Measurements from ENCODE around the gene WASF2.
A peak's percentile ranks its signal among the peaks of the same experiment; 100 is the strongest.

WASF2 gene

GRCh38 chr1:27492796-27493195 lies 2.8 kb upstream of the WASF2 start:
- H3K36me3 ChIP-seq = no peaks in the 10 kb centered on the region
- no peak overlapping the region for H3K27ac ChIP-seq
- no peaks in the 10 kb centered on the region for H3K9me3 ChIP-seq
- peaks cover 16 to 19% of the 10 kb centered on the region in 2 experiments for H3K4me1 ChIP-seq (ENCODE audit: control insufficient read depth in 1 of 2, insufficient read depth in 1 of 2, low read depth in 1 of 2, low read length in 1 of 2)
- no peak overlapping the region for H3K4me3 ChIP-seq (ENCODE audit: low read depth in 1 of 2, low read length in 1 of 2)
- H3K27me3 ChIP-seq = peaks cover 7% of the 10 kb centered on the region
- no peak for TF ChIP-seq CTCF (IDR thresholded peaks at IDR 0.05)

GRCh38 chr1:27491748-27492700 lies 2.1 kb upstream of the WASF2 start:
- Histone ChIP-seq H3K9me3 (no peaks in the 10 kb centered on the region), H3K4me3 (ENCODE audit: low read depth in 1 of 2, low read length in 1 of 2) (no peak overlapping the region), H3K4me1 (ENCODE audit: control insufficient read depth in 1 of 2, insufficient read depth in 1 of 2, low read depth in 1 of 2, low read length in 1 of 2) (peaks cover 20 to 22% of the 10 kb centered on the region in 2 experiments), H3K27me3 (peaks cover 3% of the 10 kb centered on the region), H3K27ac (no peak overlapping the region), H3K36me3 (no peaks in the 10 kb centered on the region)
- no peak for TF ChIP-seq CTCF (IDR thresholded peaks at IDR 0.05)

DNA sequence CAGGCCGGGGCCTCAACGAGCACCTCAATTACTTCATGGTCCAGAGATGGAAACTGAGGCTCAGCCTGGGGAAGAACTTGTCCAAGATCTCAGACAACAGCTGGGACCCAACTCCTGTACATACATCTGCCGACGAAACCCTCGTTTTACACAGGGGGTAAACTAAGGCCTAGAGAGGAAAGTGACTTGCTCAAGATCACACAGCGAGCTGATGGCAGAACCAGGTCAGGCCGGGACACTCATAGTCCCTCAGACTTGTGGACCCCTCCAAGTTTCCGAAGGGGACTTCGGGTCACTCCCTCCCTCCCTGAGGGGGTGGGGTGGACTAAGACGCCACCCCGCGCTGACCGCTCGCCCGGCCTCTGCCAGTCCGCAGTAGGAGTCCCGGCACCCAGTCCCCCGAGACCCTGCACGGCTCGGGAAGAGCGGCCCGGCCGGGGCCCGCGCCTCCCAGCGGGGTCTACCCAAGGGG lies 430 bp downstream of the WASF2 start:
- H3K9me3 ChIP-seq = no peaks in the 10 kb centered on the region
- peak overlapping the region; percentile 94 for H3K27ac ChIP-seq
- peak overlapping the region; percentile 95 to 100 for H3K4me3 ChIP-seq (ENCODE audit: low read depth in 1 of 2, low read length in 1 of 2)
- peaks cover 30 to 42% of the 10 kb centered on the region in 2 experiments for H3K4me1 ChIP-seq (ENCODE audit: control insufficient read depth in 1 of 2, insufficient read depth in 1 of 2, low read depth in 1 of 2, low read length in 1 of 2)
- H3K36me3 ChIP-seq = no peaks in the 10 kb centered on the region
- no peak for TF ChIP-seq CTCF (IDR thresholded peaks at IDR 0.05)
- H3K27me3 ChIP-seq = no peaks in the 10 kb centered on the region

GRCh38 chr1:27487966-27488884 lies 1.7 kb downstream of the WASF2 start:
- Histone ChIP-seq H3K4me1 (ENCODE audit: control insufficient read depth in 1 of 2, insufficient read depth in 1 of 2, low read depth in 1 of 2, low read length in 1 of 2) (peaks cover 40 to 54% of the 10 kb centered on the region in 2 experiments), H3K36me3 (no peaks in the 10 kb centered on the region), H3K27me3 (no peaks in the 10 kb centered on the region), H3K9me3 (no peaks in the 10 kb centered on the region), H3K27ac (peak overlapping the region; percentile 94), H3K4me3 (ENCODE audit: low read depth in 1 of 2, low read length in 1 of 2) (peak overlapping the region; percentile 95 to 100)
- TF ChIP-seq CTCF (IDR thresholded peaks at IDR 0.05) = no peak

GRCh38 chr1:27485363-27485762 lies 4.6 kb downstream of the WASF2 start:
- no peaks in the 10 kb centered on the region for H3K36me3 ChIP-seq
- no peaks in the 10 kb centered on the region for H3K27me3 ChIP-seq
- H3K4me1 ChIP-seq (ENCODE audit: control insufficient read depth in 1 of 2, insufficient read depth in 1 of 2, low read depth in 1 of 2, low read length in 1 of 2) = peaks cover 48 to 64% of the 10 kb centered on the region in 2 experiments
- peak overlapping the region; percentile 44 for H3K27ac ChIP-seq
- no peak overlapping the region for H3K4me3 ChIP-seq (ENCODE audit: low read depth in 1 of 2, low read length in 1 of 2)
- H3K9me3 ChIP-seq = no peaks in the 10 kb centered on the region
- no peak for TF ChIP-seq CTCF (IDR thresholded peaks at IDR 0.05)
